SU-DHL-6 (cell line): ENCODE data around the gene CAVIN3.

Experiments used
- H2AFZ ChIP-seq: fragments of 200-600 bp; sonication (generic); 2 replicates; pipeline ENCODE4 v1.6.1; 2014; ENCODE audit warnings: low read depth, mild to moderate bottlenecking, moderate library complexity, mixed read lengths, antibody characterized with exemption, low read length; ENCODE audit not compliant: severe bottlenecking
- H3F3A ChIP-seq: fragments of 200-600 bp; shearing (Covaris generic); 2 replicates; pipeline ENCODE4 v1.6.0; 2016; ENCODE audit warnings: antibody characterized with exemption, mild to moderate bottlenecking; ENCODE audit not compliant: insufficient read depth
- H3K27ac ChIP-seq: fragments of 200-600 bp; sonication (generic); 2 replicates; pipeline ENCODE4 v1.5.1; 2016; ENCODE audit warnings: low read depth, mild to moderate bottlenecking, low read length, moderate library complexity, mixed read lengths
- H3K27me3 ChIP-seq: fragments of 200-600 bp; sonication (generic), shearing (Covaris generic); 2 replicates; pipeline ENCODE4 v1.6.0; 2014; ENCODE audit warnings: mild to moderate bottlenecking, low read length
- H3K36me3 ChIP-seq: fragments of 200-600 bp; sonication (generic); 2 replicates; pipeline ENCODE4 v1.6.1; 2014; ENCODE audit warnings: mild to moderate bottlenecking, low read length, mixed read lengths
- H3K4me2 ChIP-seq: fragments of 300-600, 200-600 bp; shearing (Covaris generic), sonication (generic); 2 replicates; pipeline ENCODE4 v1.6.0; 2014; ENCODE audit warnings: low read length, low read depth, mild to moderate bottlenecking; ENCODE audit not compliant: poor library complexity, severe bottlenecking
- H3K4me3 ChIP-seq: fragments of 200-600 bp; sonication (generic); 2 replicates; pipeline ENCODE4 v1.5.1; 2014; ENCODE audit warnings: antibody characterized with exemption, low read length, mild to moderate bottlenecking, mixed read lengths; ENCODE audit not compliant: insufficient read depth, poor library complexity, severe bottlenecking
- H3K79me2 ChIP-seq: fragments of 200-600 bp; sonication (generic); 2 replicates; pipeline ENCODE4 v1.6.1; 2014; ENCODE audit warnings: mild to moderate bottlenecking, low read length, moderate library complexity; ENCODE audit not compliant: insufficient read depth
- H3K9ac ChIP-seq: fragments of 200-600 bp; sonication (generic); 2 replicates; pipeline ENCODE4 v1.7.0; 2014; ENCODE audit warnings: mild to moderate bottlenecking, low read length
- H3K9me2 ChIP-seq: fragments of 200-600 bp; sonication (generic); replicated peaks from 2 replicates; pipeline ENCODE4 v1.6.1; 2014; ENCODE audit warnings: low read length; ENCODE audit not compliant: insufficient read depth
- H3K9me3 ChIP-seq: fragments of 200-600 bp; sonication (generic); 2 replicates; pipeline ENCODE4 v1.6.1; 2014; ENCODE audit warnings: low read length, mixed read lengths; ENCODE audit not compliant: insufficient read depth
- H4K20me1 ChIP-seq: fragments of 200-600 bp; sonication (generic); 2 replicates; pipeline ENCODE4 v1.6.1; 2014; ENCODE audit warnings: low read depth, mild to moderate bottlenecking, antibody characterized with exemption, low read length, moderate library complexity, mixed read lengths
- EZH2phosphoT487 ChIP-seq: fragments of 200-600 bp; sonication (generic), shearing (Covaris generic); conservative IDR thresholded peaks from 2 replicates; pipeline ENCODE4 v1.6.1; 2018; ENCODE audit warnings: mild to moderate bottlenecking, antibody characterized with exemption, low read length, moderate library complexity, mixed read lengths
- TF ChIP-seq, protein P1 (sequence below): fragments of 200-600 bp; sonication (generic); IDR thresholded peaks from one replicate; pipeline ENCODE4 v1.5.1; 2017; ENCODE audit warnings: antibody characterized with exemption, mild to moderate bottlenecking, low read length, moderate library complexity; ENCODE audit not compliant: insufficient read depth, poor library complexity, severe bottlenecking

CAVIN3 gene

DNA sequence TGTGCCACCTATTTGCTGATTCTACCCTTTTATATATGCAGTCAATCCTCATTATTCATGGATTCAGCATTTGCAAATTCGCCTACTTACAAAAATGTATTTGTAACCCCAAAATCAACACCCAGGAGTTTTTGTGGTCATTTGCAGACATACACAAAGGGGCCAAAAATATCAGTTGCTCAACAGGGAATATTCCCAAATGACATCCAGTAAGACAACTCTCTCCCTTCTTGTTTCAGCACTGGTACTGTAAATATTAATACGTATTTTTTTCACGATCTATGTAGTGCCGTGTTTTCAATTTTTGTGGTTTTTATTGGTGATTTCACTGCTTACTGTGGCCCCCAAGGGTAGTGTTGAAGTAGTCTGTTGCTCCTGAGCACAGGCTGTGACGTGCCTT lies 11.8 kb upstream of the CAVIN3 start:
- Histone ChIP-seq H3K27me3 (0 out of 2 replicates have a peak, but pooled peaks cover 5% of the 10 kb centered on the region), H3K9me3 (no peaks in the 10 kb centered on the region), H3K4me2 (no peak overlapping the region)

DNA sequence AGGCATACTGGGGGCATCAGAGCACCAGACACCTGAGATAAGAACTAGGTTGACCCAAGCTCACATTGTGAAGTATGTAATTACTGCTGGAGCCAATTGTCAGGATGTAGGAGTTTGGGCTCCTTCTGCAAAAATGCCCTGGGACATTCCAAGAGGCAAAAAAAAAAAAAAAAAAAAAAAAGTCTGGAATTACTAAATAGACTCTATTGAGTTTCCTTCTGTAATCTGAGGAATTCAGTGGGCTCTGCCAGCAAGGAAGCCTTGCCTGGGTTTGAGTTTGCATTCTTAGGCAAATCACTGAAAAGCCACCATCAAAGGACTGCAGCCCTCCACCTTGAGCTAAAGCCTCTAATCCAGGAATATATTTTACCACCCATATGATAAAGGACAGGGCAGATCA lies 8.0 kb upstream of the CAVIN3 start:
- Histone ChIP-seq H3F3A (no peaks in the 10 kb centered on the region), H3K4me3 (no peak overlapping the region), H3K9me2 (no peaks in the 10 kb centered on the region), H3K9me3 (no peaks in the 10 kb centered on the region), H3K79me2 (no peaks in the 10 kb centered on the region), H4K20me1 (no peaks in the 10 kb centered on the region), H3K4me2 (no peak overlapping the region), H3K9ac (no peak overlapping the region), H3K27me3 (0 out of 2 replicates have a peak, but pooled peaks cover 5% of the 10 kb centered on the region), H3K36me3 (no peaks in the 10 kb centered on the region), H3K27ac (no peak overlapping the region), H2AFZ (no peak overlapping the region)
- TF ChIP-seq, protein P1, sequence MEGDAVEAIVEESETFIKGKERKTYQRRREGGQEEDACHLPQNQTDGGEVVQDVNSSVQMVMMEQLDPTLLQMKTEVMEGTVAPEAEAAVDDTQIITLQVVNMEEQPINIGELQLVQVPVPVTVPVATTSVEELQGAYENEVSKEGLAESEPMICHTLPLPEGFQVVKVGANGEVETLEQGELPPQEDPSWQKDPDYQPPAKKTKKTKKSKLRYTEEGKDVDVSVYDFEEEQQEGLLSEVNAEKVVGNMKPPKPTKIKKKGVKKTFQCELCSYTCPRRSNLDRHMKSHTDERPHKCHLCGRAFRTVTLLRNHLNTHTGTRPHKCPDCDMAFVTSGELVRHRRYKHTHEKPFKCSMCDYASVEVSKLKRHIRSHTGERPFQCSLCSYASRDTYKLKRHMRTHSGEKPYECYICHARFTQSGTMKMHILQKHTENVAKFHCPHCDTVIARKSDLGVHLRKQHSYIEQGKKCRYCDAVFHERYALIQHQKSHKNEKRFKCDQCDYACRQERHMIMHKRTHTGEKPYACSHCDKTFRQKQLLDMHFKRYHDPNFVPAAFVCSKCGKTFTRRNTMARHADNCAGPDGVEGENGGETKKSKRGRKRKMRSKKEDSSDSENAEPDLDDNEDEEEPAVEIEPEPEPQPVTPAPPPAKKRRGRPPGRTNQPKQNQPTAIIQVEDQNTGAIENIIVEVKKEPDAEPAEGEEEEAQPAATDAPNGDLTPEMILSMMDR: no peak
- TF ChIP-seq EZH2phosphoT487: no peak

More for the DNA sequence above, 11.8 kb upstream of the CAVIN3 start:
- TF ChIP-seq, protein P1: no peak
- no peak for TF ChIP-seq EZH2phosphoT487
- Histone ChIP-seq H3K4me3 (no peak overlapping the region), H3K27ac (no peak overlapping the region), H3K9ac (no peak overlapping the region), H4K20me1 (no peaks in the 10 kb centered on the region), H3K79me2 (no peaks in the 10 kb centered on the region), H3K36me3 (no peaks in the 10 kb centered on the region), H3K9me2 (no peaks in the 10 kb centered on the region), H3F3A (no peaks in the 10 kb centered on the region), H2AFZ (no peak overlapping the region)

DNA sequence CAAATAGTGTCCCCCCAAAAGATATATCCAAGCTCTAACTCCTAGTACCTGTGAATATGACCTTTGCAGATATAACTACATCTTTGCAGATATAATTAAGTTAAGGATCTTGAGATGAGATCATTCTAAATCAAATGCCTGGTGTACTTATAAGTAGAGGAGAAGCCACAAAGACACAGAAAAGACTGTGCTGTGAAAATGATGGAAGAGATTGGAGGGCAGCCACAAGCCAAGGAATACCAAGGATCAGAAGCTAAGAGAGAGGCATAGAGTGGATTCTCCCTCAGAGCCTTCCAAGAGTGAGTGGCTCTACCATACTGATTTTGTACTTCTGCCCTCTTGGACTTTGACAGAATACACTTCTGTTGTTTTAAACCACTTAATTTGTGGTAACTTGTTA lies 7.5 kb upstream of the CAVIN3 start:
- no peaks in the 10 kb centered on the region for H3K79me2 ChIP-seq
- no peak overlapping the region for H3K4me2 ChIP-seq
- H3K9me2 ChIP-seq: no peaks in the 10 kb centered on the region
- H3F3A ChIP-seq: no peaks in the 10 kb centered on the region
- no peak overlapping the region for H2AFZ ChIP-seq
- no peak overlapping the region for H3K4me3 ChIP-seq
- no peaks in the 10 kb centered on the region for H3K36me3 ChIP-seq
- H3K9ac ChIP-seq: no peak overlapping the region
- no peak overlapping the region for H3K27ac ChIP-seq
- no peak for TF ChIP-seq EZH2phosphoT487
- TF ChIP-seq, protein P1: no peak
- H4K20me1 ChIP-seq: no peaks in the 10 kb centered on the region
- 0 out of 2 replicates have a peak, but pooled peaks cover 5% of the 10 kb centered on the region for H3K27me3 ChIP-seq
- no peaks in the 10 kb centered on the region for H3K9me3 ChIP-seq
